GM19240 (cell line): ENCODE results near the gene PRRC2A.

Experiments used
- DNase-seq: peaks from one replicate; pipeline ENCODE4 v3.0.0; 2011; ENCODE audit warnings: low spot score; ENCODE audit not compliant: insufficient read length

Gene PRRC2A

DNA sequence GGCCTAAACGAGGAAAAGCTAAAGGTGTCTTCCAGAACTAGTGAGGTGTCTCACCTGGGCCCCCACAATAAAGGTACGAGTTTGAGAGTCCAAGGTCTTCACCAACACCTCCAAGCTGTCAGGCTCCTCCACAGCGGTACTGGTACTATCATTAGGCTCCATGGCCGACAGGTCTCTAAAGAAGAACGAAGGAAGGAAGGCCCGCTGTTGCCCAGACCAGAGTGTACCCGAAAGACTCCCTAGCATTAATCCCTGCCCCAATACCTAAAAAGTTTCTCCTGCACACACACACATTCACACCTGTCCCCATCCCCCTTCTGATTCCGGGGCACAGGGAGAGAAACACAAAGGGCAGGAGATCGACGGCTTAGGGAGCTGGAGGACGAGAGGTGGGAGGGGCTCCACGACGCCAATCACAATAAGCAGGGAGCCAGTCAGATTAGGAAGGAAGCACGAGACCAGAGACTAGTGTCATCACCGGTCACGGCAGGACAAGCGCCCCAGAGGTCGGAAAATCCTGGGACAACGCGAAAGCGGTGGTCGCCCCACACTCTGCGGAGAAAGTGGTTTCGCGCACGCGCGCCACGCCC lies 31.2 kb downstream of the PRRC2A start:
- DNase-seq = peak; percentile 65

DNA sequence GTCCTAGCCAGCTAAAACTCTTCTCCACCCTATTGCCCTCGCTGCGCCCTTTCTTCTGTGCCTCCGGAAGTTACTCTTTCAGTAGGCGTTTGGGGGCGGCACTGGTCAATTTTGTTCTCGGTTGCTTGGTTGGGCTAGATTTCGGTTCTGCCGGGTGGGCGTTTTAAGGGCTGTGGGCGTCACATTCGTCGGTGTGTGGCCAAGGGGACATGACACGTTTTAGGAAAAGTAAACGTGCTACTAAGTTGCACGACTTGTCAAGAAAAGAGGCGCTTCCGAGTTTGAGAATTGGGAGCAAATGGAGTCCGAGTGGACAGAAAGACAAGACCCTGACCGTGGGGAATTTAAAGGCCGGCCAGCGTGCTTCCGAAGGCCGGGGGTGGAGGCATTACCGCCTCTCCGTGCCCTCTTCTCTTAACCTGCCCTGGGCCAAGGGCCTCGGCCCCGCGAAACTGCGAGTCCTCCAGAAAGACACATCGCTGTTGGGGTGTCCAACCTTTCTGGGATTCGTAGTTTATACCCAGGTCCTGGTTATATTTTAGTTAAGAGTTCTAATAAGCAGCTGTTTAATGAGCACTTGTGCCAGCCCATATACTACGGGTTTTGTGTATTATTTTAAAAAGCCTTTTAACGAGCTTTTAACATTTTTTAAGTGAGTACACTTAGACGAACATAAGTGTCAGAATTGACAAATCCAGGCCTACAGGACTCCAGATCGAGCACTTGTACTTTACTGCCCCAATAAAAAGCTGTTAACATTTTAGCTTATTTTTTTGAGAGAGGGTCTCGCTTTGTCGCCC lies 32.6 kb downstream of the PRRC2A start:
- DNase-seq = peak; percentile 94

DNA sequence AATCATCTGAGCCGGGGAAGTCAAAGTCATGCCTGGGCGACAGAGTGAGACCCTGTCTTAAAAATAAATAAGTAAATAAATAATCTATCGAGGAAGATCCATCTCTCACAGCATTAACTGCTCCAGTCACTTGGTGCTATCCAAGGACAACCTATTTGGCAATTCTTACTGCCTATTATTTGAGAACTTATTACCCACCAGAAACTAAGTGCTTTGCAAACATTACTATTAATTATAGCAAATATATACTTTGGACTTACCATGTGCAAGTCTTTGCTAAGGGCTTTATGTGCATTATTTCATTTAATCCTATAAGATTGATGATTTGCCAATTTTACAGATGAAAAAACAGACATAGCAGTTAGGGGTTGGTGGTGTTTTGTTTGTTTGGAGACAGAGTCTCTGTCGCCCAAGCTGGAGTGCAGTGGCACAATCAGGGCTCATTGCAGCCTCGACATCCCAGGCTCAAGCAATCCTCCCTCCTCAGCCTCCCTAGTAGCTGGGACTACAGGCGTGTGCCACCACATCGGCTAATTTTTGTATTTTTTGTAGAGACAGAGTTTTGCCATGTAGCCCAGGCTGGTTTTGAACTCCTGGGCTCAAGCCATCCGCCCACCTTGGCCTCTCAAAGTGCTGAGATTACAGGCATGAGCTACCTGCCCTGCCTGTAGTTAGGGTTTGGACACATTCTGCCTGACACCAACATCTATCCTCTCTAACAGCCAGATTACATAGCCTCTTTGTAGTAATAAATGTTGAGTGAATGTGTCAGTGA lies 34.2 kb downstream of the PRRC2A start:
- DNase-seq = no peak

DNA sequence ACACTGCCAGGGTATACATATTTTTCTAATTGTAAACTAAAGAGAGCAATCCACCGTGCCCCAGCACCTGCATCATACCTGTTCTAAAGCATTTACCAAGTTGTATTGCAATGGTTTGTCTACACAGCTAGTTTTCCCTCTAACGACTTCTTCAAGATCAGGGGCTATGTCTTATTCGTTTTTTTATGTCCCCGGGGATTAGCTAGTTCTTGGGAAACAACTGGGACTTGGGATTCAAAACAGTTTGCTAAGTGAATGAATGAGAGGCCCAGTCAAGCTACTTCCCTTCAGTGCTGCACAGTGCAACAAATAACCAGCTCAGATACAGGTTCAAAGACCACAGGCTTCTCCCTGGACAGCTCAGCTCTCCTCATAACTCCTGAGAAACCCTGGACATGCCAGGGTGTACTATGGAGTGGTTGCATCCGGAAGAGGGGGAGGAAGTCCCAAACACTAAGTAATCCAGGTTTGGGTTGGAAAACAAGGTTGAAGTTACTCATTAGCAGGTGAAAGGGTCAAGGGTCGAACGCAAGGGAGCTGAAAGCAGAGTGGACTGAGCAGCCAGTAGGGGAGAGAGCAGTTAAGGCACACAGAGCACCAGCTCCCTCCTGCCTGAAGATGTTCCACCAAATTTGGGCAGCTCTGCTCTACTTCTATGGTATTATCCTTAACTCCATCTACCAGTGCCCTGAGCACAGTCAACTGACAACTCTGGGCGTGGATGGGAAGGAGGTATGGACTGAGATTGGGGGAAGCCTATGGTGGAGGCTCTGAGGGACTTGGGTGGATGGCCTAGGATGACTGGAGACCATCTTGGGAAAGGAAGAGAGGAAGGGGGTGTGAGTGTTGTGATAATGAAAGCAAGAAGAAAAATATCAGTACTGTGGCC lies 35.1 kb downstream of the PRRC2A start, which contains the start of gene APOM:
Gene APOM (plus strand): TSS at position 546 of the 889 bp plus-strand sequence. CDS start 73 bp downstream, at position 619.
- DNase-seq = no peak

DNA sequence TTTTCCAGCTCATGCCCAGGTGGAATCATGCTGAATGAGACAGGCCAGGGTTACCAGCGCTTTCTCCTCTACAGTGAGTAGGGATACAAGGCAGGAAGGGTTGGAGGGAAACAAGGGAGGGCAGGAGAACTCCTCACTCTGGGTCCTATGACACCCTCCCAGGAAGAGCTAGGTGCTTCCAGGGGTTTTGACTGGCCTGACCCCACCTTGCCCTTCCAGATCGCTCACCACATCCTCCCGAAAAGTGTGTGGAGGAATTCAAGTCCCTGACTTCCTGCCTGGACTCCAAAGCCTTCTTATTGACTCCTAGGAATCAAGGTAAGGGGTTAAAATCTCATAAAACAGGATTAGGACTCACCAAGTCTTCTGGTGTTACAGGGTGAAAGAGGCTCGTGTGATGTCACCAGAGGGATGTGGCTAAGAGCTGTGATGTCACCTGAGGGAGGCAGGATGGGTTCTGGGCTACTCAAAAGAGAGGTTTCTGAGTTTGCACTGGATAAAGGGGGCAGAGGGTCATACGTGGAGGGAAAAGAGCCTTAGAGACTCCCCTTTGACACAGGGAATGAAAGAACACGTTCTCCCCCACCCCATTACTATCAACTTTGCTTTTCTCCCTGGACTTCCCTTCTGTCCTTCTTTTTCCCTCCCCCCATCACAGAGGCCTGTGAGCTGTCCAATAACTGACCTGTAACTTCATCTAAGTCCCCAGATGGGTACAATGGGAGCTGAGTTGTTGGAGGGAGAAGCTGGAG lies 37.1 kb downstream of the PRRC2A start:
- no peak for DNase-seq

DNA sequence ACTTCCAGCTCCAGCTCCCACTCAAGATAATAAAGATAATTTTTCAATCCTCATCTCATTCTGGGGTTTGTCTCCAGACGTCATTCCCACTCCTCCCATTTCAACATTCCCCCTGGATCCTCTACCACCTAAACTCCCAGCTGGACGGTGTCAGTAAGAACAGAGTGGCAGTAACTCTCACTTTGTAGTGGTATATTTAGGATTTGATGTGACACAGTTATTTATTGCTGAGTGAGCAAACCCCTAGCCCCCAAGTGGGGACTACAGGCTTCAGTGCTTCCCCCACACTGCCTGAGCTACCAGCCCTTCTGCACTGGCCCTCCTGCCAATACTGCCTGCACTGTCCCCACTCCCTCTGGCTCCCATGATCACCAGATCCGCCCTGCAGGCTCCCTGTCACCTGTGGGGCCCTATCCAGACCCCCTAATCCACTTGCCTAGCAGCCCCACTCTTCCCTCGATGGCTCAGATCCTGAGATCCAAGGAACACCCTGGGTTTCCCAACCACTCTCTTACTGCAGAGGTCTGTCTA lies 37.7 kb downstream of the PRRC2A start:
- DNase-seq = no peak

DNA sequence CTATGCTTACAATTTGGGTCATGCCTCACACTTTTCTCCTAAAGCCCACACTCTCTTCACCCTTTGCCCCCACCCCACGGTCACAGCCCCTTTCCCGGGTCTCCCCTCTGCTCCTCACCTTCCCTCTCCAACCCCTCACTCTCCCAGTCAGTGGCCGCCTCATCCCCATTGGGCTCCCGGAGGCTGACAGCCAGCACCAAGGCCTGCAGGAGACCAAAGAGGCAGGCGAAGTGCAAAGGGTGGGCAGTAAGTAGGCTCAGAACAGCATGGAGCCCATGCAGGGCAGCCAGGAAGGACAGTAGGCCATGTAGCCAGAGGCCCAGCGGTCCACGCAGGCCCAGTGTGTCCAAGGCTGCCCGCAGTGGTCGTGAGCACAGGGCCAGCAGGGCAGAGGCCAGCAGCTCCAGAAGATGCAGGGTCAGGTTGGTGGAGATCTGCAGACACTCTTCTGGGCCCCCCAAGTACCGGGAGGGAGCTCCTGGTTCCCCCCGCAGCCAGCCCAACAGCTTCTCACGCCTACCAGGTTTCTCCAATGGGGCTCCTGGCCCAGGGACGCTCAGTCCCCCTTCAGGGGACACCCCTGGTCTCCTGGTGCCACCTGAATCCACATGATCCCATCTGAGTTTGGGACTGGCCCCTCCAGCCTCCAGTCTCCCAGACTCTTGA lies 38.6 kb downstream of the PRRC2A start:
- DNase-seq = no peak

DNA sequence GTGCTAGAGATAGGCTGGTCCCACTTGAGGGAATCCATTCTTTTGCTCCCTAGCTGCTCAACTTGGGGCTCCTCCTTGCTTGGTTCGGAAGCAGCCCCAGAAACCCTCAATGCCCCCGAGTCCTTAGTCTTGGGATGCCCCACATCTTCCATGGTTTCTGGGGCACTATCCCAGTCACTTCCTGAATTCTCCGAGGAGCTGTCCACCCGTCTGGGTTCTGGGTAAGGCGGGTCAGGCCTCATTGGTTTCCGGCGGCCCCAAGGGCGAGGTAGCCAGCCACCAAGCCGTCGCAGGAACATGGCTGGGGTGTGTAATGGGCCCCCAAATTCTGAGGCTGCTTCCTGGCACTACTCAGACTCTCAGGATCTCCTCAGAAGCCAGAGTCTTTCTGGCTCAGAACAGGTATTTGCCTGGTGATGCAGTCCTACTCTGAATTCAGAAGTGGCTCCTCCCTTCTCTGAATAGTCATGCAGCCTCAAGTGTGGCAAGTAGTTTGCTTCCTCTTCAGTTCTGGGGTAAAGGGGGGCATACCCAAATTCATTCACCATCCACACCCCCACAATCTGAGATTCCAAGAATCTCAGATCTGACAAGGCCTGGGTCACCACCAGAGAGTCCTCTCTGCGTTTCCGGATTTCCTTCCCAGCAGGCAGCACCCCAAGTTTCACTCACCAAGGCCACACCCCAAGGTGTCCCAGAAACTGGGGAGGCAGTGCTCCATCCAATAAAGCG lies 39.3 kb downstream of the PRRC2A start:
- DNase-seq = no peak

DNA sequence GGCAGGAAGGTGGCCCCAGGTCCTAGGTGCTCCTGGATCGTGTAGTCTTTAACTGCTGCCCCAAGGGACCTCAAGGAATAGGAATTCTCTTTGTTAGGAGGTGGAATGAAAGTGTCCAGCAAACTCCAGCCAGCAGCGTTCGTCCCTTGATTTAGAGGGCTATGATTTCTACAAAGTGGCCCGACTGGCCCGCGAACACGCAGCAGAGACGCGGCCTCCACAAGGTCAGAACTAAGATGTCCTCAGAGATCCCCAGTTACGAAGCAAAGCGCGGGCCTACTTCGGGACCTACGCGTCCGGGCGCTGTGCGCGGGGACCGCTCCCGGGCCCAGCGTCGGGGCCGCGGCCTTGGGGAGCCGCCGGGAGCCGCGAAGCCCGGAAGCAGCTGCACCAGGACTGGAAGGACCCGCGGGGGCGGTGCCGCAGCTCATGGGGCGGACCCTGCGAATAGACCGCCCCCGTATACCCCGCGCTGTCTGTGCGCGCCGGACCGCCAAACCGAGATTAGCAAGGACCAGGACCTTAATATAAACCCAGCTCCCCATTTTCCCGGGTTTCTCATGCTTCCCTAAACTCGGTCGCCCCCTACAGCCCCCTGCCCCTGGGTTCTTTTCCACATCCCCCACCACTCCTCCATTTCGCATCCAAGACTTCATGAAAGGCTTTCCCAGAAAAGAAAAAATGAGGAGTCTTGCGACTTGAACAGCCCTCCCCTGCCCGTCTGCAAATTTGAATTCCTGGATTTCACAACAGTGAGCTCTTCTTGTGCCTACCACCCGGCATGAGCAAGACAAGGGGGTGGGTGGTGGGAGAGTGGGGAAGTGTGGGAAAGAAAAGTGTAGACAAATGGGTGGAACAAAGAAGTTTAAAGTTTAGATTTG lies 40.1 kb downstream of the PRRC2A start, which contains the start of gene C6orf47:
Gene C6orf47 (minus strand): TSS at position 398 of the 881 bp plus-strand sequence. CDS start 831 bp downstream, outside the sequence.
- DNase-seq = no peak

DNA sequence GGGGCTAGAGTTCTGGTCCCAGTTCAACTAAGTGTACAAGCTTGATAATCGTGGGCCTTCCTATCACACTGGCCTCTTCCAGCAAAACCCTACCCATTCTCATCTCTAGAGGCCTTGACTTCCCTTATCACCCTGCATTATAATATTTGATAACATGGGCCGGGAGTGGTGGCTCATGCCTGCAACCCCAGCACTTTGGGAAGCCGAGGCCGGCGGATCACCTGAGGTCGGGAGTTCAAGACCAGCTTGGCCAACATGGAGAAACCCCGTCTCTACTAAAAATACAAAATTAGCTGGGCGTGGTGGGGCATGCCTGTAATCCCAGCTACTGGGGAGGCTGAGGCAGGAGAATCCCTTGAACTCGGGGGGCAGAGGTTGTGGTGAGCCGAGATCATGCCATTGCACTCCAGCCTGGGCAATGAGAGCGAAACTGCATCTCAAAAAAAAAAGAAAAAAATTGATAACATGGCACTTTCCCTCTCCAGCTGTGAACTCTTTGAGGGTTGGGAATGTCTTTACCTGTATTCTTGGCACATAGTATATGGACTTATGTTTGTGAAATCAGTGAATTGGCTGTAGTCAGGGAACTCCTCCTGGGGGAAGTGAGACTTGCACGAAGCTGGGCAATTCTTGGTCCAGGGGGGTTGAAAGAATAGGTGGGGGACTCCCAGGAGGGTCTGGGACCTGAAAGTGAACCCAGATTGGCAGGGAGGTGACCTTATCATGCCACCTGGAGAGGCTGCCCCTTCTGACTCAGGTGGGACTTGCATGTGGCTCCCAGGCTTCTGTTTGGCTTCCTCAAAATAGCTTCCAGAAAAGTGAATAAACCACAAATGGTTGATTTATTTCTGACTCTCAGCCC lies 41.0 kb downstream of the PRRC2A start:
- no peak for DNase-seq

DNA sequence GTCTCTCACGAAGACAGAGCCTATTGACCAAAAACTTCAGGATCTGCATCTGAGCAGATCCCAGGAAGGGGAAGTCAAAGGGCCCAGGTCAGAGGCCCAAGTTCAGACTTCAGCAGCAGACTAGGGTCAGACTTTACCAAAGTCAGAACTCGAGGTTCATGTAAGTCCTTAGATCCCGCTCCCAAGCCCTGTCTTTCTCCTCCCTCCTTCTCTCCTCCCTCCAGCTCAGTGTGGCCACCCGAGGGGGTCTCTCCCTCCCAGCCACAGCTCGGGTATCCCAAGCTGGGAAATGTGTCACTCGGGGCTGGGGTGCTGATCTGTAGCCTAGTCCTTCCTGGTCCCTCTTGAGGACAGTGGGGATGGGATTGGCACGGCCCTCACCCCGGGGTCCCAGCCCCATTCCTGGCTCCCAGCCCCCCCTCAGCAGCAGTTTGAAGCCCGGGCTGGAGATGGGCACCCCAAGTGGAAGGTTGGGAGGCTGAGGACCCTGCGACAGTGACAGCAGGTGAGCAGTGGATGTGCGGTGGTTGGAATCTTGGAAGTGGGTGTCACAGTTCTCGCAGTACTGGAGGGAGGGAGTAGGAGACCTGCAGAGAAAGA lies 41.7 kb downstream of the PRRC2A start:
- DNase-seq = no peak

DNA sequence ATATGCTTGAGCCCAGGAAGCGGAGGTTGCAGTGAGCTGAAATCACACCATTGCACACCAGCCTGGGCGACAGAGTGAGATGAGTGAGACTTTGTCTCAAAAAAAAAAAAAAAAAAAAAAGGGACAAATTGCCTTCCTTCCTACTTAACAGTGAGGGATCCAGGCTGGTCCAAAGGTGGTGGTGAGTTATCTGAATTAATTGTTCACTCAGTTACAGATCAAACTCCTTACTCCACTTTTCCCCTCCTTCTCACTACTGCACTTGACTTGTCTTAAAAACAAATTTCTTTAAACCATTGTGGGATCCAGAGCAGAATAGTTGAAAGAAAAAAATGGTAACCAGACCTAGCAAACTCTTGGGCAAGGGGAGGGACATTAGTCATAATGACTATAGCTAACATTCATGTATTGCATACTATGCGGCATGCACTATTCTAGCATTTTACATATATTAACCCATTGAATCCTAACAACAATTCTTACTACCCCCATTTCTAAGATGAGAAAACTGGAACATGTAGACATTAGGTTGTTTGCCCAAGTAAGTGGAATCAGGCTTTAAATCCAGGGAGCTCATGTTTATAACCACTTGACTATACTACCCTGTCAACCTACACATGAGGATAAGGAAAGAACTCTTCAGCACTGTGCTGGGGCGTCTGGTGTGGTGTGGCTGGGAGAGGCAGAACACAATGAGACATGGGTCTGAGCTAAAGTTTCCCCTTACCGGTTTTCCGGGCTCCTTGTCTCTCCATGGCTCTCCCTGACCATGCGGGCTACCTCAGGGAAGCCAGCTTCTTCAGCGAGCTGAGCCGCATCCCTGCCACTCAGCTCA lies 42.8 kb downstream of the PRRC2A start:
- DNase-seq = no peak

DNA sequence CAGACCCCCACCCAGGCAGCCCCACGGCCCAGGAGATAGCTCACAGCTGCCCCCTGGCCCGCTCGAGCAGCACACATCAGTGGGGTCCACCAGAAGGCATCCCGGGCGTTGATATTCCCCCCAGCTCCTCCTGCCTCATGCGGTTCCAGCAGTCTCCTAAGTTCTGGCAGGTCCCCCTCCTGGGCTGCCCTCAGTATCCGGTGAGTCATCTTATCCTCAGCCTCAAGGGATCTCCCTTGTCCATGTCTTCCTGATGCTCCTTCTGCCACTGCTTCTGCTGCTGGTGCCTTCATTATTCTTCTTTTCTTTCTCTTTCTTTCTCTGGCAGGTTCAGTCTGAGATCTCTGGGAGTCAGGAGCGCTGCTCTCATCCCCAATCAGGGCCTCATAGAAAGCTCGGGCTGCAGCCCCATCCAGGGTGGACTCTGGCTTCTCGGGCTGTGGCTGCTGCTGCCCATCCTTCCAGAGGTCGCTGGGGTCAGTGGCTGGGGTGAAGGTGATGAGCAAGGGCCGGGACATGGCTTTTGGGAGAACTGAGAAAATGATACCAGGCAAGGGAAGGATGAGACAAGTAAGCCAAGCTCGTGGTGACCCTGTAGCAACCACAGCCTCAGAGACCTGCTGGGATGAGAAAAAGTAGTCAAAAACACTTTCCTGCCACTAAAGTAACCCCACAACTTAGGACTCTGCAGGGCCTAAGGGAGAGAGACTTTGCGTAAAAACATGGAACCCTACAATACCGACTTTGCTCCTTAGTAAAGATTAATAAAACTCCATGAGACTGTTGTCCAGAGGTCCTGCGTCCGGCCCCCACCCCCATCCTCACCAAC lies 43.7 kb downstream of the PRRC2A start:
- DNase-seq = no peak

DNA sequence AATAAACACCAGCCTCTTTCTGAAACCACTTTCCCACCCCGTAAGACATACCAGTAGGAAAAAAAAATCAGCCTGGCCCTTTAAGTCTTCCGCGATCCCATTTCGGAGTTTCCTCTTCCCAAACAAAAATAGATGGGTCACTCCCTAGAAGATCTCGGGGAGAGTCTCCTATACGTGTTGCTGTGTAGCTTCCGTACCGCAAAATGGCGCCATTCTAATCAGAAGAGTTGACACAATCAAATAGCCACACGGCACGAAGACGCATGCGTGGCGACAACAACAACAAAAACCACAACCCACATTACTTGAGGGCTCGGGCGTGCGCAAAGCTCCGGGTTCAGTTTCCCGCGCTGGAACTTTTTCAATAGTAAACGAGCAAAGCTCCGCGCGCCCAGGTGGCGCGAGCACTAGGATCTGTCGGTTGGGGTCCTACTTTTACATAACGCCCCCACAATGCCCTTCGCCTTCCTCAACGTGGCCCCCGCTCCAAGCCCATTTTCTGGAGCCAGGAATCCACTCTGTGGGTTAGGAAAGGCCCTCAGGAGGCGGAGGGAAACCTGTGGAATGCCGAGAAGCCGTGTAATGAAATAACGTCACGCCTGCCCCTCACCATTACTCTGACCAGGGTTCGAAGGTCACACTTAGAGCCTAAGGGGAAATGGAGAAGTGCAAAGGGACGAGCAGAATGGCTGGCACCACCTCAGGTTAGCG lies 44.4 kb downstream of the PRRC2A start, which contains the start of gene GPANK1:
Gene GPANK1 (minus strand): TSS at position 208 of the 711 bp plus-strand sequence. CDS start 519 bp downstream, outside the sequence.
- peak; percentile 69 for DNase-seq
